ENCODE results near the gene NEUROG1.

NEUROG1 gene

GRCh38 chr5:135535820-135536801 lies at the start of gene NEUROG1:
NEUROG1 (minus strand) TSS chr5:135535964; CDS start chr5:135535690, 274 bp downstream.
- no peak for DNase-seq (ENCODE audit: low read depth, low spot score)

GRCh38 chr5:135584918-135585317 lies 49.2 kb upstream of the NEUROG1 start:
- DNase-seq (ENCODE audit: low read depth, low spot score), result no peak

- DNase-seq (ENCODE audit: low read depth, low spot score), result no peak
Measured at GRCh38 chr5:135584276-135584675, 48.5 kb upstream of the NEUROG1 start.

DNA sequence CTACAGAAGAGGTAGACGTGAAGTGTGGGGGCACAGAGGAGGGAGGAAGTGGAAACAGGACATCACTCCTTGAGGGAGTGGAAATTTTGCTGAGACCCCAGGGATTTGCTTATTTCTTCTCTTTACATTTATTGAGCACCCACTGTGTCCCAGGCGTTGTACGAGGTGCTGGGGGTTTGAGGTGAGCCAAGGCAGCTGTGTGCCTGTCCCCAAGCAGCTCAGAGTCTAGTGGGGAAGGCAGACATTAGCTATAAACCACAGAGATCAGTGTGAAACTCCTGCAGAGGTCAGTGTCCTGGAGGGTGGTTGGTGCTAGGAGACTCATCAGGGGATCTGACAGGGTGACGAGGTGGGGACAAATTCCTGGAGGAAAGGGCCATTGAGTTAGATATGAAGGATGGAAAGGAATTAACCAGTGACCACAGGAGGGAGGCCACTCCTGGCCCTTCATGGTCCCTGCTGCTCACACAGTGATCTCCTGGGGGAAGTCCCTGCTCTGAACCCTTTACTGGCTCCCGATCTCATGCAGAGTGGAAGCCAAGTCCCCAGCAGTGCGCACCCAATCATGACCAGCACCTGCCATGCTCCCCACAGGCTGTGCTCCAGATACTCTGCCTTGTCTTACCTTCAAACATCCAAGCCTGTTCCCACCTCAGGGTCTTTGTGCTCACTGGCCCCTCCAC lies 46.5 kb upstream of the NEUROG1 start:
- no peak for DNase-seq (ENCODE audit: low read depth, low spot score)

DNA sequence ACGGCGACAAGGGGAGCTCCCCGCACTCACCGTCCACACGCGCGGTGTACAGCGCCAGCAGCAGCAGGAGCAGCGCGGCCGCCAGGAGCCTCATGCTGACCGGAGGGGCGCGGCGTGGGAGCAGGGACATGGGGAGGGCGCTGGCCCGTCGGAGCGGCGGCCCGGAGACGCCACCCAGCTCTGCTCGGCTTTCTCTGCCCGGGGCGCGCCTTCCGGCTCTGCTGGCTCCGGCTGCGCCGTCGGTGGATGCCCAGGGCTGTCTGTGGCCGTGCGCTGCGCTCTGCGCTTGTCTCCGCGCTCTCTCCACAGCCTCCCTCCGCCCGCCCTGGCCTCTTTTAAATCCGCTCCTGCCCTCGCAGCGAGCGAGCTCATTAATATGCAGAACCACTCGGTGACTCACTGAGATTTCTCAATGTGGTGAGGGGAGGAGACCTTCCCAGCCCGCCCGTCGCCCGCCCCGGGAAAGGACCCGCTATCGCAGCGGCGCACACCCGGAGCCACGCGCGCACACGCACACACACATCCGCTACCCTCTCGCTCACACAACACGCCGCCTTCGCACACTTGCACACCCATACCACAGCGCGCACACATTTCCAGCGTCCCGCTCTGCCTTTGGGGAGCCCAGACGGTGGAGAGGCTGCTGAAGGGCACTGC lies 43.0 kb upstream of the NEUROG1 start, which contains the start of gene CXCL14:
TSS of gene CXCL14 (minus strand) at position 307 of the 657 bp plus-strand sequence. CDS start at position 94, 213 bp downstream.
- DNase-seq (ENCODE audit: low read depth, low spot score), result no peak

DNA sequence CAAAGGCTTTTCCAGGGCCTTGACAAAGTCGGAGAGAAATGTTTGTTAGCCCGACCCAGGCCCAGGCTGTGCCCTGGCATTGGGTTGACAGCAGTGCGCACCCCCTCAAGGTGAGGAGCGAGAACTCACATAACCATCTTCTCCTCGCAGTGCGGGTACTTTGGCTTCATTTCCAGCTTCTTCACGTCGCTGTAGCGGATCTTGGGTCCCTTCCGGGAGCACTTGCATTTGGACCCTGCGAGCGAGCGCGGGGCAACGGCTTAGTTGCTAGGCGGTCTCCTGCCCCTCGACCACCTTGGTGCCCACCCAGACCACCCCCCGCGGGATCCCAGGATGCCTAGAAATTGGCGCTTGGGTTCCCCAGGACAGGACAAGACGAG lies 42.5 kb upstream of the NEUROG1 start:
- DNase-seq (ENCODE audit: low read depth, low spot score), result no peak

DNA sequence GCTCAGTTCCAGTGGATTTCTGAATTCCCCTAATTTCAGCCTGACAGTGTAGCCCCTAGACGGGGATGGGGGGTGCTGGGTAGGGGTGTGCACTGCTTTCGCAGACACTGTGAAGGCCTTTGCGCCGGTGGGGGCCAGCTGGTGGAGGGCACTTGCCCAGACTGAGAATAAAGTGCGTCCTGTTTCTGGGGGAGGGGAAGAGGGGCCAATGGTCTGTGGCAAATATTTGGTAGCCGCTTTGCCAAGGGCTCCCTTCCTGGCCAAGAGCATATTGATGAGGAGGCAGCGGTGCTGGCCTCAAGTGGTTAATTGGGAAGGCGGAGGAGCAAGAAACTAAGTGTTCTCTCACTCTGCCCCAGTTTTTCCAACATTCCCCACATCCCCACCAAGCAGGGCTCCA lies 41.7 kb upstream of the NEUROG1 start:
- no peak for DNase-seq (ENCODE audit: low read depth, low spot score)

DNA sequence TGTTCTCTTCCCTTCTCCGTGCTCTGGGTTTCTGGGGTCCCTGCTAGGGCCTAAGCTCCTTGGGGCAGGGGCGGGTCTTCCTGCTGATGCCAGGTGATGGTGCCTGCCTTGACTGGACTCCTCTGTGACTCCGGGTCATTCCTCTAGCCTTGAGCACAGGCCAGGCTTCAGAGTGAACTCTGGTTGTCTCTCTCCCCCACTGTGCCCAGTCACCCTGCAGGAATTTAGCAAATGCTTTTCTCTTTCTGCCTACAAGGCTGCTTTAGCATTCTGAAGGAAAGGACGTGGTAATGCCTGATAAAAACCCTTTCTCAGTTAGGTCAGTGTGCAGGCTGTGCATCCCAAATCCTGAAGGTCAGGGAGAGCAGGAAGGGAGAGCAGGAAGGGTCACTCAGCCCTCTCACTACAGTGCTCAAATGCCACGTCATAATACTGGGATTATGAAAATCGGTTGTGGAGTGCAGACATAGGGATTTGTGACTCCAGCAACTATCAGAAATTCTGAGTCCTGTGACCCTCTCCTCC lies 40.4 kb upstream of the NEUROG1 start:
- no peak for DNase-seq (ENCODE audit: low read depth, low spot score)

DNA sequence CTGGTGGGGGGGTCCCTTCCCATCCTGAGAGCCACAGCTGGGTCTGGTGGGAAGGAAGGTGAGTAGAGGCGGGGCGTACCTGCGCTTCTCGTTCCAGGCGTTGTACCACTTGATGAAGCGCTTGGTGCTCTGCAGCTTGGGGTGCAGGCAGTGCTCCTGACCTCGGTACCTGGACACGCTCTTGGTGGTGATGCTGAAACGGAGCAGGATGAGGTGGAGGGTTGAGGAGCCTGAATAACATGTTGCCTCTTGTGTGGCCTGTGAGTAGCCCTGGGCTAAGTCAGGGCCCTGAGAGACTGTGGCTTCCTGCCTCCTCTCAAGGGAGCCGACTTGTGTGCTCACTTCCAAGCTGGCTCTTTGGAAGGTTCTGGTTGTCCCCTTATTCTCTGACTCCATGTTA lies 38.7 kb upstream of the NEUROG1 start:
- DNase-seq (ENCODE audit: low read depth, low spot score), result no peak

DNA sequence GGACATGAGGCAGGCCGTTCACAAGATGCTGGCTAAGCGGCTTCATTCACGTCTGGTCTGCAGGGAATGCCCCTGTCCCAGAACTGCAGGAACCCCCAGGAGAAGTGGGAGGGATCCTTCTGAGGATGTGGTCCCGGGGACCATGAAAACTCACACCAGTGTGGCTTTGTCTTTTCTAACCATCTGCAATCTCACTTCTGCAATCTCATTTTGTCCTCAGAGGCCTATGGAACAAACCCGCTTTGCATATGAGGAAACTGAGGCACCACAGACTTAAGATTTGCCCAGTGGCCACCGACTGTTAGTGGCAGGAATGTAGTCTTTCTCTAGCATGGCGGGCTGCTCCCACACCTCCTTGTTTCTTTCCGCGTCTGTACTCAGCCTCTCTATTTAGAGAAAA lies 36.1 kb upstream of the NEUROG1 start:
- DNase-seq (ENCODE audit: low read depth, low spot score), result no peak

DNA sequence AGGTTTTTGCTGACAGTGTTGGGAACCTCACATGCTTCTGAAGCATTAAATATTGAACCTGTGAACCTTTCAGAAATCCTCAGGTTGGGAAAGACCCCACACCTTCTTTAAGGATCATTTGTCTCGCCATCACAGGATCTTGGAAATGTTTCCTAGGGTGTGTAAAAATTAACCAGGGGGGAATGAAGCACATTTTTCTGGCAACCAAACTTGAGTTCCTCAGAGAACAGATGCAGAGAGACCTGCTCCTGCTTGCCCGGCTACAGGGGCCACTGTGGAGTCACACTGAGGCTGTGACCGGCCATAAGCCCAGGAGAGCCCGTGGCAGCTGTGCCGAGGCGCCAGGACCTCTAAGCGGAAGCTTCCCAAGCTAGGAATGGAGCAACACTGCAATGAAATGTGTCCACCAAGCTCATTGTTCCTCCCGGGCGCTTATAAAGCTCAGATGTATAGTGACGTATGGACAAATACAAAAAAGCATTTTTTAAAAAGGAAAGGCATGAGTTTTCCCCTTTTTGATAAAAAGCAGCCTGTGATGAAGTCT lies 35.4 kb upstream of the NEUROG1 start:
- no peak for DNase-seq (ENCODE audit: low read depth, low spot score)

GRCh38 chr5:135570453-135570764 lies 34.6 kb upstream of the NEUROG1 start:
- no peak for DNase-seq (ENCODE audit: low read depth, low spot score)

- no peak for DNase-seq (ENCODE audit: low read depth, low spot score)
Measured at GRCh38 chr5:135569755-135570452, 34.1 kb upstream of the NEUROG1 start.

DNA sequence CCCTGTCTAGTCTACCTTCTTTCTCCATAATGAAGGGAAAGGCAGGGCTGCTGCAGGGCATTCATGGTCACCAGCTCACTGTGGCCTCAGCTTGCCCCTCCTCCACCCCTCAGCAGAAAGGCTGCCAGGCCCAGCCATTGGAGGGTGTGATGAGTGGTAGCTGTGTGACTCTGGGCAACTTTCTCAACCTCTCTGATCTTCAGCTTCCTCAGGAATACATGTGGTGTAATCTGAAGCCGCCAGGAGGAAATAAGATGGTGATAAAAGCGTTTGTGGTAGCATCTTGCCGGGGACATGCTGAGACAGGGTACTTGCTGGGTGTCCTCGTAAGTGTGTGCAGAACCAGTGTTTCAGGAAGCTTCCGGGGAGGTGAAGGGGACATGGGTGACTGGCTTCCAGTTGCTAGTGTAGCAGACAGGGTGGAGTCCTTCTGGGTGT lies 33.2 kb upstream of the NEUROG1 start:
- no peak for DNase-seq (ENCODE audit: low read depth, low spot score)

DNA sequence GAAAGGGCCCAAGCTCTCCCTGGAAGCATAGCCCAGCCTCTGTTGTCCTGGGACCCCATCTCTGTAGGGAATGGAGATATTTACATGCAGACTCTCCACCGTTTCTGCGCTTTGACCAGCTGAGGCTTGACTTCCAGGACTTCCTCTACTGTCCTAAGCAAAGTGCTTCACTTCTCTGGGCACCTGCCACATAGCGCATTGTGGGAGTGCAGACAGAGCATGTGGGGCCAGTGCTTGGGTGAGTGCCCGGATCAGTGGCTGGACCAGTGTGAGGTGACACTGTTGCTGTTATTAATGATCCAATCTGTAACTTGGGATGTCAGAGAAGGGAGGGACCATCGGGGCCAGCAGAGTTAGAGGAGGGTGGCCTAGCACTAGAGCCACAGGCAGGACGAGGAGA lies 32.5 kb upstream of the NEUROG1 start:
- DNase-seq (ENCODE audit: low read depth, low spot score), result no peak

DNA sequence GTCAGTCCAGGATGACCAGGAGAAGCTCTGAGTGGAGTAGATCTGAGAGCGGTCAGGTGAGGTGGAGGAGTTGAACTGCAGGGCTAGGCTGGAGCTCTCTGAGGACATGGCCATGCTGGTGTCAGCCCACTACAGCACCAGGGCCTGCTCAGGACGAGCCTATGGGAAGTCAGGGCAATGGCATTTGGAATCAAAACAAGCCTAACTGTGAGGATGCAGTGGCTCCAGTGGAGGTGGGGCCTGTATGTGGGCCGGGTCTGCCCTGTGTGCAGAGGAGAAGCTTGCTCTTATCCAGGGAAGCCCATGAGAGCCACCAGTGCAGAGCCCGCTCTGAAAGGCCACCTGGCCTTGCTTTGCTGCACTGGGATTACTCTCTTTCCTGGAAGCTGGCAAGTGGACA lies 31.9 kb upstream of the NEUROG1 start:
- DNase-seq (ENCODE audit: low read depth, low spot score), result no peak

- DNase-seq (ENCODE audit: low read depth, low spot score), result no peak
Measured at GRCh38 chr5:135566422-135567400, 30.9 kb upstream of the NEUROG1 start.

- no peak for DNase-seq (ENCODE audit: low read depth, low spot score)
Measured at GRCh38 chr5:135565725-135566421, 30.1 kb upstream of the NEUROG1 start.

GRCh38 chr5:135565266-135565665 lies 29.5 kb upstream of the NEUROG1 start:
- no peak for DNase-seq (ENCODE audit: low read depth, low spot score)

Measured in brain pericyte (primary cell).